Activated T-cell treated with anti-CD3 and anti-CD28 coated beads for 4 hours (primary cell): ENCODE results near the gene TLNRD1.

Experiments
- DNase-seq: peaks from one replicate; pipeline ENCODE4 v3.0.0-alpha.2; 2020

TLNRD1 gene

GRCh38 chr15:81002331-81003096 lies 1.8 kb downstream of the TLNRD1 start:
- DNase-seq = no peak

- no peak for DNase-seq
Measured at GRCh38 chr15:81003097-81003350, 2.3 kb downstream of the TLNRD1 start.

GRCh38 chr15:81006124-81006523 lies 5.4 kb downstream of the TLNRD1 start:
- DNase-seq = no peak

- DNase-seq = no peak
Measured at GRCh38 chr15:81007428-81008064, 6.8 kb downstream of the TLNRD1 start.

DNA sequence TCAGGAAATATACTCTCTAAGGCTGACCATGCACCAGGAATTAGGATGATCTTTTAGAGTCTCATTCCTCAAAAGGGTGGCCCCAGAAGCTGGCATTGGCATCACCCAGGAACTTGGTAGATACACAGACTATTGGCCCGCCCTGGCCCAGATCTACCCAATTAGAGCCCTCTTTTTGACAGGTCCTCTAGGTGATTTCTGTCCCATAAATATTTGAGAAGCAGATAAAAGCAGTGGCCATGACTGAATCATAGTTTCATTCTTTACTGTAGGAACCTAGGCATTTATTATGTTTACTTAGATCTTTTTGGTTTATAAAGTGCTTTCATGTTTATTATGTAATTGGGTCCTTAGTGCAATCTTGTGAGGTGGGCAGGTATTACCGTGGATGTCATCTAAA lies 7.6 kb downstream of the TLNRD1 start:
- no peak for DNase-seq

DNA sequence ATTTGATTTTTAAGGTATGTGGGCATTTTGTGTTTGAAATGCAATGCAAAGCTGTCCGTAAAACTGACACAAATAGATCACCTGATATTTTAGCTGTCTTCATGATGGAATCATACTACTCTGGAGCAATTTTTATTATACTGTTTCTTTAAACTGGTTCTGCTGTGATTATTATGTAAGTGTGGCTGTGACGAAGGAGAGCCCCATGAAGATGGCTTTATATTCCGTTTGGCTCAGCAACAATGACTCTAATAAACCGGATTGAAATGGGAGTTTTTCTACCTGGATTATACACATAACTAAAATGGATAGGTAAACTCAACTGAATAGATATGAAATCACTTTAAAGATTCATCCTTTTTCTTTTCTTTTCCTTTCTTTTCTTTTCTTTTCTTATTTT lies 9.4 kb downstream of the TLNRD1 start:
- DNase-seq = no peak

GRCh38 chr15:81011593-81011992 lies 10.9 kb downstream of the TLNRD1 start:
- no peak for DNase-seq

- no peak for DNase-seq
Measured at GRCh38 chr15:81012588-81012987, 11.9 kb downstream of the TLNRD1 start.

DNA sequence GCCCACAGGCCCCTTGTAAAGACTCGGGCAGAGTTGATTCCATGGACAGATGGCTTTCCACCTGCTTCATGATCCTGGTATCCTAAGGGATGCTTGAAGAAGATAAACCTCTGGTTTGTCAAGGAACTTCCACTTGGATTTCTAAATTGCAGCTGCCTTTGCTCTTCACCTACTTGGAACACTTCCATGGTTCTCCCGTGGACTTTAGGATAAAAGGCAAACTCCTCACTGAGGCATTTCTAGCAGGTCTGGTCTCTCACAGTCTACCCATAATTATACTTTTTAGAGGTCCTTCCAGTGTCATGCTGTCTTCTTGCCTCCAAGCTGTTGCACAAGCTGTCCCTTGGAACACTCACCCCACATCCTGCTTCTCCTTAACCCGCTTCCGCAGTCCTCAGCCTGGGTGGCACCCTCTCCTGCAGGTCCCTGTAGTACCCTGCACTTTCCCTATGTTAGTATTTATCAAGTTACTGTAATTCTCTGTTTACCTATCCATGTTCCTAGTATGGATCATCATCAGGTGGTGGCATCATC lies 12.7 kb downstream of the TLNRD1 start:
- no peak for DNase-seq

DNA sequence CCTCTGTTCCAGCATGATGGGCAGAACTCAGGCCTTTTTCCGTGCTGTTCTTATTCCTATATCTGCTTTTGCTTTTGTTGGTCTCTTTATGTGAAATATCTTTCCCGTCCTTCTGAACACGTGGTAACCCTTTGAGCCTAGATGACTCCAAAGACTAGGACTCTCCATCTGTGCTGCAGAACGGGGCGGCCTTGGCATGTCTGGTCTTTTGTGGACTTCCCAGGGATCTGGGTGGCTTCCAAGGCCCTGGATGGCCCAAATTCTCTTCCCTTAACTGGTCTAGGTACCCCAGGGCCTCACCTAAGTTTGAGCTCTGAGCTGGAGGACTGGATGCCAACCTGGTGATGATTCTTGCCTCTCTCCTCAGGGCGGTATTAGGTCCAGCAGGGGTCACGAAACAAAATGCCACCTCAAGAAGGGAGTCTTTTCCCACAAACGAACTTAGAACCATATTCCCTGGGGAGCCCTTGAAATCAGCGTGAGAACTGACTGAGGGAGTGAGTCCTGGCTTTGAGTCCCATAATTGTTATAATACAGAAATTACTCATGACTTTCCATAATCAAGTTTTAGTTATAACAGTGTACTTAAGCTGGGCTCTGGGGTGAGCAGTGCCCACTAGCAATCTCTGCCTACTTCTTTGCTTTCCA lies 13.8 kb downstream of the TLNRD1 start:
- DNase-seq = no peak

DNA sequence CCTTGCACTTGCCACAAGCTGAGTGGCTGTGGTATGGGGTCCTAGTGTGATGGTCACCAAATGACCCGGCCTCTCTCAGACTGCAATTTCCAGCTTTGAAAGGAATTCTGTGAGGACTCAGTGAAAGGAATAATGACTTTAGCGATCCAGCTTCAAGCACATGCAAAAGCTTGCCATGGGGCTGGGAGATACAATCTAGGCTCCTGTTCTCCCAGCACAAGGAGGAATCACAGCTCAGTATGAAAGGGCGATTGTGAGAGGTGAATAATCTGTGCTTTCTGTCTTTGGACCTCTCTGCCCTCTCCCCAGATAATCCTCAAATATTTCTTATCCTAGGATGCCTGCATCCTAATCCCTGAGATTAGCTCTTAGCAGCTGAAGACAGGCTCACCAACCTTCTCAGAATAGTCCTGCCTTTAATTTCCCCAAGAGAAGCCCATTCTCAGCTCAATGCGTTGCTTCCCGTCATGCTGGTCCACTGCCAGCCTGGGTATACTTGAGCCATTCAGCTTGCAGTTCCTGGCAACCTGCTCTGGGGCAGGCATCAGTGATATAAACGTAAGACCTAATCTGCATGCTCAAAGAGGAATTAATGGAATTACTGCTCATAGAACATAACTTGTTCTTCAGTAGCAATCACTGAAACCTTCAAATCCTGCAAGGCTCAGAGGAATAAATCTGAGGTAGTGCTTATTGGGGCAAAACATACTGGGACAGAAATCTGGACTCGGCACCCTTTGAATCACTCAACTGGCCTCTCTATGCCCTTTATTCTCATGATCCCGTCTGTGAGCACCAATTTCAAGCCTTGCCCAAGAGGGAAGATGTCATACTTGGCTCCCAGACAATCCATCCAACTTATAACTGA lies 15.1 kb downstream of the TLNRD1 start:
- no peak for DNase-seq

DNA sequence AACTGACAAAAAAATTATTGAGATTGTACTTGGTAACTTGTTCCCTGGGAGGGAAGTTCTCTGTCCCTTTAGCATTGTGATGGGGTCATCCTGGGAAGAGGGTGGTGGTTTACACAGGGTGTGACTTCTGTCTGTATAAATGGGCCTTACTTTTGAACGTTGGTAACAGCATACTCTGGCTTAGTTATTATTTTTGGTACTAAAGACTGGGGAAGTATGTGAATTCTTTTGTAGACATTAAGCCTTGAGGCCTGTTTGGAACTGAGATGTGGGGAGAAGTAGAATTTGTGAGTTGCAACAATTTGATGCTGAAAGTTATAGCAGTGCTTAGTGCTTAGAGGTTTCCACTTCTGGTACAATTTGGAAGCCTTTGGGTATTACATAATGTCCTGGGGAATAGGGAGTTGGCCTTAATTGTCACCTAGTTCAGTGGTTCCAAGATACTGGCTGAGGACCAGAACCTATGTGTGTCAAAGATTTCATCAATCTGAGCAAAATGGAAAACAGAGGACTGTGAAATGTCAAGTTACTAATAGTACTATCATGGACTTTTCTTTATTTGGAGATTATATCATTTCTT lies 15.9 kb downstream of the TLNRD1 start:
- no peak for DNase-seq

DNA sequence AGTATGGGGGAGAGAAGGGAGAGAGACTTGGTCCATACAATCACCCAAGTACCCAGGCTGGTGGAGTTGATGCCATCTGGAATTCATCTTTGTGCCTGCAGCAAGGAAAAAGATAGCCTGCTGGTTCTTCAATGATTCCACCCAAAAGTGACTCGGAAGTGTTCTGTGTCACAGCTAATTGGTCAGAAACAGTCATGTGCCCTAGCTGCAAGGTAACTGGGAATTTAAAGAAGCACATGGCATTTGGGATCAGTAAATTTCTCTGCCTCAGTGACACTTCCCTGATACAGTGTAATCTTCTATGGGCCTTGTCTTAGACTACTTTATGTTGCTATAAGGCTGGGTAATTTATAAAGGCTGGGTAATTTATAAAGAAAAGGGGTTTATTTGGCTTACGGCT lies 17.5 kb downstream of the TLNRD1 start:
- no peak for DNase-seq

- DNase-seq = no peak
Measured at GRCh38 chr15:81021321-81021720, 20.6 kb downstream of the TLNRD1 start.

DNA sequence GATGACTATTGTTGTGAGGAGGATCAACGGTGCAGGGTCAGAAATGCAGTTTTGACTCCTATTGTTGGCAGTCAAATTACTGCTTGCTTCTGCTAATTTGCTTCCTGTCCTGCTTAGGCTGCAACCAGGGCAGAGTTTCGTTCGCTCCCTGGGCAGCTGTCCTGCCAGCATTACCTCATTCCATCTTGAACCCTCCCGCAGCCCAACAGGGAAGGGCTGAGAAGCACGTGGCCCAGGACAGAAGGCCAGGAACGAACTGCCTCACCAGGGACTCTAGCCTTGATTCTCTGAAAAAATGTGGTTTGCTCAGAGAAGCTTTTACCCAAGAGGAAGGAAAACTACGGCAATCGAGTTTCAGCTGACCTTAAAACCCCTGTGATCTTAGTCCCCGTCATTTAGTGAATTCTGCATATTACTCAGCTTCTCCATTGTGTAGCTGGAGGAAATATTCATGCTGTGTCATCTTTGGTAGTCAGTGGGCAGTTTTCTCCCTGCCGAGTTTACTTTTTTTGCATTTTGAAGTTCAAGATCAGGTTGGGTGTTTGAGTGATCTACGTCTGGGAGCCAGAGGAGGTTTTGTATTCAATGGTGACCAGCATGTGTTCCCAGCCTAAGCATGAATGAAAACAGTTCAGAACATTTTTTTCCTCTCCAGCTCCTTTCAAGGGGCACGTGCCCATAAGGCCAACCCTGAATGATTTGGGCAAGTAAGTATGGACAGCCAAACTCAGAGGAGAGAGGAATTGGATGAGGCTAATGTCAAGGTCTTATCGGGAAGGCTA lies 23.0 kb downstream of the TLNRD1 start:
- no peak for DNase-seq

DNA sequence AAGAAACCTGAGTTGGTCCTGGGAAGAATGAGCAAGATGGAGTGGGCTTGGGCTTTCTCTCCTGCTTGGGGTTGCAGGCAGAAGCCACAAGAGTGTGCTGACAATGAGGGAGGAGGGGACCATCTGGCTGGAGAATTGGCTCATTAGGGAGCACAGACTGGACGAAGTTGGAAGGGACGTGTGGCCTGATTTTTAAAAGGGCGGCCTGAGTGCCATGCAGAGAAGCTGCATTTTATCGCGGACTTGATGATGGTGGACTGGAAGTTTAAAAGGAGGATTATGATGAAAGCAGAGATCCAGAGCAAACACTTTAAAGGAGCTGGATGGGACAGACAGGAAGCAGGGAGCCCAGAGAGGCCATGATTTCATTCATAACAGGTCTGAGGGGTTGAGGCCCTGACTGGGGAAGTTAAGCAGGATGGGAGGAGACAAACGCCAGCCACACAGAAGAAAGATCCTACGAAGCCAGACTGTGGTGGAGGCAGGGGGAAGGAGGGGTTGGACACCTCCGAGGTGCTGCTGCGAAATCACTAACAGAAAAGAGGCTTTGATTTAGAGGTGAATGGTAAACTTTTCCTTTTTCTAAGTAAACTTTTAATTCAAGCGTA lies 23.6 kb downstream of the TLNRD1 start:
- DNase-seq = no peak

DNA sequence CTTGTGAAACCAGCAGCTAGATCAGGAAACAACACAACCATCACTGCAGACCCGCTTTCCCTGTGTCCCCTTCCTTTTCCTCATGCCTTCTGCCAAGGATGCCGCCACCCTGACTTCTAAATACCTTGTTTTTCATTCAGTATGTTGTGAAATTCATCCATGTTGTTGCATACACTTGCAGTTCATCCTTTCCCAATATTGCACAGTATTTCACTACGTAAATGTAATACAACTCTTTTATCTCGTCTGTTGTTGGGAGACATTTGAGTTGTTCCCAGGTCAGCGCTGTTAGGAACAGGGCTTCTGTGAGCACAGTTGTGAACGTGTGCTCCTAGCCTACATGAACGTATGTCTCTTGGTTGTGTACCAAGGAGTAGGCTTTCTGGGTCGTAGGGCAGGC lies 24.2 kb downstream of the TLNRD1 start:
- DNase-seq = no peak

GRCh38 chr15:81025721-81026370 lies 25.1 kb downstream of the TLNRD1 start:
- no peak for DNase-seq

- DNase-seq = no peak
Measured at GRCh38 chr15:81026836-81027599, 26.3 kb downstream of the TLNRD1 start.
